Right lobe of liver (tissue), 4 donors: ENCODE results near the gene HMHB1.

Experiments
- POLR2A ChIP-seq: fragments of 450-650 bp; IDR thresholded peaks from one replicate; pipeline ENCODE4 v1.6.1; 2017; ENCODE audit warnings: antibody characterized with exemption, mild to moderate bottlenecking
- TF ChIP-seq, protein P1 (sequence below), 4 donors: fragments of 200-600 bp in 3 of 4; fragments of 450-650 bp in 1 of 4; IDR thresholded peaks; one replicate each; pipeline versions ENCODE4 v1.5.1 to v1.8.0; 2016 to 2022; ENCODE audit warnings: antibody characterized with exemption in 4 of 4, mild to moderate bottlenecking in 2 of 4
- donor health status: DM: no; HTN: no; CAD: no.
- donor health status: DM: no; HTN: no; CAD: no.
- donor health status: DM: no; HTN: yes; CAD: no.

- TF ChIP-seq, protein P1, sequence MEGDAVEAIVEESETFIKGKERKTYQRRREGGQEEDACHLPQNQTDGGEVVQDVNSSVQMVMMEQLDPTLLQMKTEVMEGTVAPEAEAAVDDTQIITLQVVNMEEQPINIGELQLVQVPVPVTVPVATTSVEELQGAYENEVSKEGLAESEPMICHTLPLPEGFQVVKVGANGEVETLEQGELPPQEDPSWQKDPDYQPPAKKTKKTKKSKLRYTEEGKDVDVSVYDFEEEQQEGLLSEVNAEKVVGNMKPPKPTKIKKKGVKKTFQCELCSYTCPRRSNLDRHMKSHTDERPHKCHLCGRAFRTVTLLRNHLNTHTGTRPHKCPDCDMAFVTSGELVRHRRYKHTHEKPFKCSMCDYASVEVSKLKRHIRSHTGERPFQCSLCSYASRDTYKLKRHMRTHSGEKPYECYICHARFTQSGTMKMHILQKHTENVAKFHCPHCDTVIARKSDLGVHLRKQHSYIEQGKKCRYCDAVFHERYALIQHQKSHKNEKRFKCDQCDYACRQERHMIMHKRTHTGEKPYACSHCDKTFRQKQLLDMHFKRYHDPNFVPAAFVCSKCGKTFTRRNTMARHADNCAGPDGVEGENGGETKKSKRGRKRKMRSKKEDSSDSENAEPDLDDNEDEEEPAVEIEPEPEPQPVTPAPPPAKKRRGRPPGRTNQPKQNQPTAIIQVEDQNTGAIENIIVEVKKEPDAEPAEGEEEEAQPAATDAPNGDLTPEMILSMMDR (IDR thresholded peaks at IDR 0.05): no peak
- no peak for TF ChIP-seq POLR2A
Observed at GRCh38 chr5:143775258-143775657, 36.7 kb upstream of the HMHB1 start.
